Fibroblast of gingiva (primary cell): ENCODE data around the gene LHCGR.

Experiments
- DNase-seq: peaks from one replicate; pipeline ENCODE4 v3.0.0-alpha.2; 2011; ENCODE audit warnings: low read depth

LHCGR gene

GRCh38 chr2:48755473-48755872 is at the start of gene LHCGR:
LHCGR (minus strand) TSS chr2:48755724; CDS start chr2:48755671, 53 bp downstream.
- no peak for DNase-seq

- DNase-seq: no peak
Measured at GRCh38 chr2:48799601-48800000, 44.1 kb upstream of the LHCGR start.

- no peak for DNase-seq
Measured at GRCh38 chr2:48795065-48795464, 39.5 kb upstream of the LHCGR start.

- no peak for DNase-seq
Measured at GRCh38 chr2:48793671-48794070, 38.1 kb upstream of the LHCGR start.

- DNase-seq: no peak
Measured at GRCh38 chr2:48792030-48792429, 36.5 kb upstream of the LHCGR start.

GRCh38 chr2:48790407-48791170 is 35.1 kb upstream of the LHCGR start:
- DNase-seq: no peak

GRCh38 chr2:48787580-48787979 is 32.1 kb upstream of the LHCGR start:
- DNase-seq: no peak

GRCh38 chr2:48781366-48781765 is 25.8 kb upstream of the LHCGR start:
- no peak for DNase-seq

- DNase-seq: no peak
Measured at GRCh38 chr2:48779019-48779716, 23.6 kb upstream of the LHCGR start.

- no peak for DNase-seq
Measured at GRCh38 chr2:48774251-48774650, 18.7 kb upstream of the LHCGR start.

- no peak for DNase-seq
Measured at GRCh38 chr2:48771241-48772014, 15.9 kb upstream of the LHCGR start.

GRCh38 chr2:48770181-48770580 is 14.7 kb upstream of the LHCGR start:
- no peak for DNase-seq

- DNase-seq: no peak
Measured at GRCh38 chr2:48768669-48769068, 13.1 kb upstream of the LHCGR start.

- DNase-seq: no peak
Measured at GRCh38 chr2:48767330-48767729, 11.8 kb upstream of the LHCGR start.

- DNase-seq: no peak
Measured at GRCh38 chr2:48760826-48761225, 5.3 kb upstream of the LHCGR start.

GRCh38 chr2:48759682-48760081 is 4.2 kb upstream of the LHCGR start:
- DNase-seq: no peak

GRCh38 chr2:48756289-48756688 is 765 bp upstream of the LHCGR start:
- no peak for DNase-seq

GRCh38 chr2:48754874-48755273 is 650 bp downstream of the LHCGR start:
- no peak for DNase-seq

GRCh38 chr2:48753228-48753627 is 2.3 kb downstream of the LHCGR start:
- no peak for DNase-seq

GRCh38 chr2:48750128-48750739 is 5.3 kb downstream of the LHCGR start:
- DNase-seq: no peak

GRCh38 chr2:48749291-48750127 is 6.0 kb downstream of the LHCGR start:
- no peak for DNase-seq
